Activated CD4-positive, alpha-beta T cell treated with anti-CD3 and anti-CD28 coated beads, Interleukin-2, amount 50 U/mL, for 24 hours (primary cell): Measurements from ENCODE around the gene TNNC2.
"Not testable (repeated sequence)": the region's sequence is repeated elsewhere in the genome, so short reads cannot be mapped to it uniquely, and the experiment has no call there.

Experiments used
- DNase-seq, 2 donors: peaks; one replicate each; pipeline ENCODE4 v3.0.0-alpha.2; 2020; ENCODE audit warnings: low read depth in 1 of 2, low spot score in 1 of 2

The TNNC2 gene

GRCh38 chr20:45848969-45849582, 22.0 kb upstream of the TNNC2 start:
- no peak for DNase-seq

GRCh38 chr20:45848421-45848820, 21.3 kb upstream of the TNNC2 start:
- DNase-seq, result no peak

GRCh38 chr20:45845452-45845851, 18.3 kb upstream of the TNNC2 start:
- DNase-seq, result no peak

GRCh38 chr20:45843506-45843905, 16.4 kb upstream of the TNNC2 start:
- DNase-seq, result no peak

GRCh38 chr20:45842169-45842812, 15.2 kb upstream of the TNNC2 start:
- no peak for DNase-seq

GRCh38 chr20:45841407-45842129, 14.5 kb upstream of the TNNC2 start:
- no peak for DNase-seq

GRCh38 chr20:45840700-45841198, 13.6 kb upstream of the TNNC2 start:
- DNase-seq, result no peak

GRCh38 chr20:45836841-45837240, 9.7 kb upstream of the TNNC2 start:
- DNase-seq, result no peak

- no peak for DNase-seq
Measured at GRCh38 chr20:45835825-45836224, 8.7 kb upstream of the TNNC2 start.

- no peak for DNase-seq
Measured at GRCh38 chr20:45835329-45835765, 8.2 kb upstream of the TNNC2 start.

- no peak for DNase-seq
Measured at GRCh38 chr20:45834797-45835161, 7.7 kb upstream of the TNNC2 start.

- no peak for DNase-seq
Measured at GRCh38 chr20:45833883-45834796, 7.0 kb upstream of the TNNC2 start.

GRCh38 chr20:45833030-45833882, 6.1 kb upstream of the TNNC2 start, which contains the start of gene SNX21:
SNX21 (plus strand) TSS chr20:45833799; CDS start chr20:45833920, 121 bp downstream.
- no peak for DNase-seq

- no peak for DNase-seq
Measured at GRCh38 chr20:45832619-45833018, 5.5 kb upstream of the TNNC2 start.

GRCh38 chr20:45829673-45830106, 2.6 kb upstream of the TNNC2 start:
- DNase-seq, result not testable (repeated sequence)

- DNase-seq, result no peak
Measured at GRCh38 chr20:45828589-45828988, 1.5 kb upstream of the TNNC2 start.

GRCh38 chr20:45827712-45828111, 600 bp upstream of the TNNC2 start:
- DNase-seq, result no peak

GRCh38 chr20:45826381-45827019, 612 bp downstream of the TNNC2 start:
- no peak for DNase-seq
